Tibial artery (tissue), 4 donors: Measurements from ENCODE around the gene LAMA1.

Experiments
- DNase-seq, 2 donors: peaks; one replicate each; pipeline ENCODE4 v3.0.0-alpha.2; 2019
- H3K27ac ChIP-seq, 2 donors: fragments of 200-600 bp; sonication (generic) in 1 of 2; 1 replicate in 1 of 2; 2 replicates in 1 of 2; pipeline ENCODE4 v1.5.1; 2018 to 2019; ENCODE audit warnings: mild to moderate bottlenecking in 1 of 2
- H3K27me3 ChIP-seq, 2 donors: fragments of 200-600 bp; sonication (generic) in 1 of 2; one replicate each; pipeline versions ENCODE4 v1.5.1 to v1.6.0; 2016 to 2019
- H3K36me3 ChIP-seq, 3 donors: fragments of 200-600 bp; sonication (generic) in 2 of 3; one replicate each; pipeline ENCODE4 v1.5.1; 2016 to 2019; ENCODE audit warnings: mild to moderate bottlenecking in 2 of 3
- H3K4me1 ChIP-seq, 4 donors: fragments of 200-600 bp; sonication (generic) in 2 of 4; 1 replicate in 3 of 4; 2 replicates in 1 of 4; pipeline ENCODE4 v1.5.1; 2016 to 2019
- H3K4me3 ChIP-seq, 2 donors: fragments of 200-600 bp; sonication (generic) in 1 of 2; 1 replicate in 1 of 2; 2 replicates in 1 of 2; pipeline ENCODE4 v1.5.1; 2018 to 2019; ENCODE audit warnings: mild to moderate bottlenecking in 2 of 2
- H3K9me3 ChIP-seq, 3 donors: fragments of 200-600 bp; sonication (generic) in 1 of 3; one replicate each; pipeline ENCODE4 v1.5.1; 2016 to 2019
- CTCF ChIP-seq, 2 experiments: fragments of 200-600 bp in 1 of 2; fragments of 450-650 bp in 1 of 2; IDR thresholded peaks; one replicate each; pipeline ENCODE4 v1.5.1; 2017 to 2019; ENCODE audit warnings: antibody characterized with exemption in 2 of 2, mild to moderate bottlenecking in 1 of 2, moderate library complexity in 1 of 2
- intact Hi-C: fragments of 100-400 bp; cut with DNase I; formaldehyde crosslinking; loops from one replicate; pipeline ENCODE4 v1.15.0; 2023; ENCODE audit warnings: low total_unique reads

Gene LAMA1

GRCh38 chr18:6947338-6948030 lies 170.1 kb downstream of the LAMA1 start:
- intact Hi-C loops = no loop called here
- TF ChIP-seq CTCF (IDR thresholded peaks at IDR 0.05) = no peak
- Histone ChIP-seq H3K9me3 (no peaks in the 10 kb centered on the region), H3K27ac (no peak overlapping the region), H3K4me3 (no peak overlapping the region), H3K27me3 (no peaks in the 10 kb centered on the region), H3K4me1 (no peaks in the 10 kb centered on the region), H3K36me3 (peaks cover 0 to 5% (median 0%) of the 10 kb centered on the region in 3 donors)
- no peak for DNase-seq

DNA sequence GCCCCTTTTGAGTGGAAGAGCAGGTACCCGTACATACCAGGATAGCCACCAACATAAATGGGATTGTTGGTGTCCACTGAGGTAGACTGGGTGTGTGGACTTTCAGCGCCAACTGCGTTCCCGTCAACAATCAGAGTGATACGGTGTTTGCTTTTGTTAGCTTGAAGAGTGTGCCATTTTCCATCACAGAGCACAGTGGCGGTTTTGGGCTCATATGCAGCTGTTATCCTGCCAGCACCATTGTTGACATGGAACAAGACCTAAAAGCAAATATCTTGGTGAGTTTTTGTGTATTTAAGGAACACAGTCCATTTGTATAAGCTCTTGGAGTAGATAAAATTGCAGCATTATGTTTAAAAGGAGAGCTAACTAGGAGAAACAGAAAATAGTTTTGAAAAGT lies 174.5 kb downstream of the LAMA1 start:
- intact Hi-C loops = no loop called here
- no peak overlapping the region for H3K27ac ChIP-seq
- no peak for TF ChIP-seq CTCF (IDR thresholded peaks at IDR 0.05)
- no peaks in the 10 kb centered on the region for H3K4me1 ChIP-seq
- no peak overlapping the region for H3K4me3 ChIP-seq
- H3K27me3 ChIP-seq = no peaks in the 10 kb centered on the region
- H3K9me3 ChIP-seq = no peaks in the 10 kb centered on the region
- no peak for DNase-seq
- H3K36me3 ChIP-seq = peaks cover 0 to 5% (median 0%) of the 10 kb centered on the region in 3 donors

GRCh38 chr18:6942742-6943141 lies 174.9 kb downstream of the LAMA1 start:
- DNase-seq = no peak
- no peaks in the 10 kb centered on the region for H3K9me3 ChIP-seq
- no peak overlapping the region for H3K4me3 ChIP-seq
- H3K4me1 ChIP-seq = no peaks in the 10 kb centered on the region
- intact Hi-C loops = no loop called here
- TF ChIP-seq CTCF (IDR thresholded peaks at IDR 0.05) = no peak
- H3K27ac ChIP-seq = no peak overlapping the region
- peaks cover 0 to 5% (median 0%) of the 10 kb centered on the region in 3 donors for H3K36me3 ChIP-seq
- no peaks in the 10 kb centered on the region for H3K27me3 ChIP-seq

- Histone ChIP-seq H3K4me1 (no peaks in the 10 kb centered on the region), H3K4me3 (no peak overlapping the region)
- TF ChIP-seq CTCF (IDR thresholded peaks at IDR 0.05) = no peak
Observed at GRCh38 chr18:6941996-6942395, 175.6 kb downstream of the LAMA1 start.

GRCh38 chr18:6940451-6940850 lies 177.1 kb downstream of the LAMA1 start:
- Histone ChIP-seq H3K9me3 (no peaks in the 10 kb centered on the region), H3K4me1 (no peaks in the 10 kb centered on the region), H3K27ac (no peak overlapping the region), H3K27me3 (no peaks in the 10 kb centered on the region), H3K36me3 (peaks cover 0 to 5% (median 0%) of the 10 kb centered on the region in 3 donors), H3K4me3 (no peak overlapping the region)
- DNase-seq = no peak
- TF ChIP-seq CTCF (IDR thresholded peaks at IDR 0.05) = no peak
- intact Hi-C loops = no loop called here

More at GRCh38 chr18:6941996-6942395, 175.6 kb downstream of the LAMA1 start:
- no peaks in the 10 kb centered on the region for H3K27me3 ChIP-seq
- DNase-seq = no peak
- no peak overlapping the region for H3K27ac ChIP-seq
- peaks cover 0 to 5% (median 0%) of the 10 kb centered on the region in 3 donors for H3K36me3 ChIP-seq
- intact Hi-C loops = no loop called here
- no peaks in the 10 kb centered on the region for H3K9me3 ChIP-seq
